Immature natural killer cell (primary cell): ENCODE results near the gene NUCKS1. TPM values are rescaled to one million over a fixed set of nuclear protein-coding genes. Genes with fewer than 3 reads are reported as not detected.

Experiments
- DNase-seq, 3 donors: peaks; one replicate each; pipeline ENCODE4 v3.0.0; 2022; ENCODE audit warnings: mixed read lengths in 1 of 3
- H3K27ac Mint-ChIP-seq, 6 donors: one replicate each; pipeline ENCODE4 v1.8.0; 2020; ENCODE audit warnings: mixed read lengths in 6 of 6, mild to moderate bottlenecking in 5 of 6, inconsistent platforms in 4 of 6, moderate library complexity in 3 of 6
- H3K27me3 Mint-ChIP-seq, 3 donors: one replicate each; pipeline ENCODE4 v1.8.0; 2020 to 2021; ENCODE audit warnings: low read depth in 3 of 3, mild to moderate bottlenecking in 3 of 3, mixed read lengths in 3 of 3, moderate library complexity in 3 of 3, inconsistent platforms in 1 of 3
- H3K36me3 Mint-ChIP-seq, 3 donors: one replicate each; pipeline ENCODE4 v1.8.0; 2020; ENCODE audit warnings: mixed read lengths in 3 of 3, inconsistent platforms in 2 of 3, mild to moderate bottlenecking in 2 of 3
- H3K4me1 Mint-ChIP-seq, 2 donors: one replicate each; pipeline ENCODE4 v1.8.0; 2020; ENCODE audit warnings: inconsistent platforms in 2 of 2, mild to moderate bottlenecking in 2 of 2, mixed read lengths in 2 of 2, moderate library complexity in 1 of 2
- H3K4me3 Mint-ChIP-seq, 5 donors: one replicate each; pipeline ENCODE4 v1.8.0; 2020; ENCODE audit warnings: mild to moderate bottlenecking in 5 of 5, mixed read lengths in 5 of 5, inconsistent platforms in 3 of 5, moderate library complexity in 3 of 5
- H3K9me3 Mint-ChIP-seq, 6 donors: one replicate each; pipeline ENCODE4 v1.8.0; 2020; ENCODE audit warnings: mild to moderate bottlenecking in 6 of 6, mixed read lengths in 6 of 6, inconsistent platforms in 4 of 6, moderate library complexity in 3 of 6
- polyA plus RNA-seq, 3 donors: library from polyadenylated mRNA; unstranded; fragments of 300-500 nt; fragmentation: Illumina TruSeq; gene quantifications; one replicate each; pipeline ENCODE4 v1.2.3, GENCODE V29; 2021

NUCKS1 gene
- polyA plus RNA-seq, 3 donors from 2014 or later = 7.8 to 20.3 (median 18.9) TPM

- Mint-ChIP-seq H3K4me1 (peaks cover 9 to 19% of the 10 kb centered on the region in 2 donors), H3K27ac (peak overlapping the region in 3 of 6 donors; percentile 0 to 72 (median 42)), H3K4me3 (no peak overlapping the region), H3K9me3 (no peaks in the 10 kb centered on the region), H3K36me3 (peaks cover 0 to 7% (median 0%) of the 10 kb centered on the region in 3 donors), H3K27me3 (peaks cover 0 to 2% (median 0%) of the 10 kb centered on the region in 3 donors)
- peak in 1 of 3 donors; percentile 8 for DNase-seq
These were observed 32.8 kb upstream of the NUCKS1 start for GRCh38 chr1:205782627-205783432.

- Mint-ChIP-seq H3K4me3 (no peak overlapping the region), H3K36me3 (peaks cover 0 to 4% (median 0%) of the 10 kb centered on the region in 3 donors), H3K9me3 (no peaks in the 10 kb centered on the region), H3K27me3 (peaks cover 1 to 6% (median 4%) of the 10 kb centered on the region in 3 donors), H3K27ac (peak overlapping the region in 1 of 6 donors; percentile 18), H3K4me1 (peaks cover 30 to 38% of the 10 kb centered on the region in 2 donors)
- DNase-seq = no peak
These were observed 30.4 kb upstream of the NUCKS1 start for GRCh38 chr1:205780335-205780734.

DNA sequence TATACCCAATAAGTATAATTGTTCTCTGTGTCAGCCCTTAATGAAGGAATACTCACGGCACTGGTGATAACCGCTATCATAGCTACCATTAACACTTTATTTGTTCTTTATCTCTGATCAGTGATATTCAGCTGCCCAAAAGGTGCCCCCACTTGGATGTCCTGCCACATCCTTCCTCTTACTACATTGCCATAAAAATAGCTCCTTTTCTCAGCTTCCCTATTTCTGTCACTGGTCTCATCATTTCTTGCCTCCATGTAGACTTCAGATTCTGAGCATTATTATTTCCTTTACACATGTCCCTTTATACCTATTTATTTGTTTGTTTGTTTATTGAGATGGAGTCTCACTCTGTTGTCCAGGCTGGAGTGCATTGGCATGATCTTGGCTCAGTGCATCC lies 28.0 kb upstream of the NUCKS1 start:
- H3K27me3 Mint-ChIP-seq = peaks cover 15 to 26% (median 18%) of the 10 kb centered on the region in 3 donors
- peaks cover 47 to 57% of the 10 kb centered on the region in 2 donors for H3K4me1 Mint-ChIP-seq

GRCh38 chr1:205775717-205776056 lies 25.7 kb upstream of the NUCKS1 start:
- peaks cover 17 to 26% (median 18%) of the 10 kb centered on the region in 3 donors for H3K27me3 Mint-ChIP-seq
- DNase-seq = peak in 1 of 3 donors; percentile 20
- H3K27ac Mint-ChIP-seq = peak overlapping the region; percentile 100
- peaks cover 70 to 75% of the 10 kb centered on the region in 2 donors for H3K4me1 Mint-ChIP-seq
- peaks cover 0 to 15% (median 10%) of the 10 kb centered on the region in 3 donors for H3K36me3 Mint-ChIP-seq
- no peaks in the 10 kb centered on the region for H3K9me3 Mint-ChIP-seq
- H3K4me3 Mint-ChIP-seq = peak overlapping the region; percentile 97 to 100 (median 99)

More for the DNA sequence above, 28.0 kb upstream of the NUCKS1 start:
- DNase-seq = no peak
- Mint-ChIP-seq H3K9me3 (no peaks in the 10 kb centered on the region), H3K36me3 (peaks cover 0 to 3% (median 0%) of the 10 kb centered on the region in 3 donors), H3K27ac (peak overlapping the region; percentile 76 to 100 (median 100)), H3K4me3 (no peak overlapping the region)

DNA sequence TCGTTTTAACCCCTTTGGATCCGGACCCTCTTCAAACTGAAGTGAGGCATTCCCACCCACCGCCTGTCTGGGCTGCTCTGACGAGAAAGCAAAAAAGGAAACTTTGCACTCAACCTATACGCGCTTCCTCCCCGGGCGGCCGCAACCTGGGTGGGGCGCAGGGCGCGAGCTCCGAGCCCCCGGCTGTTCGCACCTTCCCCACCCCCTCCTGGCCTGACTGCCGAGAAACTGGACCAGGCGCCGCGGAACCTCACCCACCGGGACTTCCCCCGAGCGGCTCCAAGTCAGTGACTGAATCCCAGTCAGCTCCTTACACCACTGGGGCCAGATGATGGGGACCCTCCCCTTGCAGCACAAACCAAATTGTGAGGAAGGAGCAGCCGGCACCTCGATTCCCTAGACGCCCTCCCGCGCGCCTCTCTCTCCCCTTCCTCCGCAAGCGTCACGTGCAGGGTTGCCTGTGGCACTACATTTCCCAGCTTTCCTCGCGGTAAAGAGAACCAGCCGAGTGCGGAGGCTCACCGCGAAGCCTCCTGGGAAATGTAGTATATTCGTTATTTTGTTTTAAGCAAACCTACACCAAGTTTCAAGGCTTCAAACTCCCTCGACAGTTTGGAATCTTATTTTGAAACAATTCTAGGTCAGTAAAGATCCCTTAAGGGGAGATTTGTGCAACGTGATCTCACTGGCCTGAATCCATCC lies 25.2 kb upstream of the NUCKS1 start, which contains the start of gene RAB29:
Gene RAB29 (minus strand): TSS at position 468 of the 702 bp plus-strand sequence. CDS start 526 bp downstream, outside the sequence.
- DNase-seq = peak; percentile 94 to 96 (median 94)
- Mint-ChIP-seq H3K4me3 (peak within 1 kb of the TSS; percentile 97 to 100 (median 99)), H3K27me3 (peaks cover 17 to 25% (median 18%) of the 10 kb centered on the region in 3 donors), H3K9me3 (no peaks in the 10 kb centered on the region), H3K27ac (peak within 1 kb of the TSS; percentile 100), H3K4me1 (peaks cover 74 to 80% of the 10 kb centered on the region in 2 donors), H3K36me3 (peaks cover under 1 to 16% (median 15%) of the 10 kb centered on the region in 3 donors)

DNA sequence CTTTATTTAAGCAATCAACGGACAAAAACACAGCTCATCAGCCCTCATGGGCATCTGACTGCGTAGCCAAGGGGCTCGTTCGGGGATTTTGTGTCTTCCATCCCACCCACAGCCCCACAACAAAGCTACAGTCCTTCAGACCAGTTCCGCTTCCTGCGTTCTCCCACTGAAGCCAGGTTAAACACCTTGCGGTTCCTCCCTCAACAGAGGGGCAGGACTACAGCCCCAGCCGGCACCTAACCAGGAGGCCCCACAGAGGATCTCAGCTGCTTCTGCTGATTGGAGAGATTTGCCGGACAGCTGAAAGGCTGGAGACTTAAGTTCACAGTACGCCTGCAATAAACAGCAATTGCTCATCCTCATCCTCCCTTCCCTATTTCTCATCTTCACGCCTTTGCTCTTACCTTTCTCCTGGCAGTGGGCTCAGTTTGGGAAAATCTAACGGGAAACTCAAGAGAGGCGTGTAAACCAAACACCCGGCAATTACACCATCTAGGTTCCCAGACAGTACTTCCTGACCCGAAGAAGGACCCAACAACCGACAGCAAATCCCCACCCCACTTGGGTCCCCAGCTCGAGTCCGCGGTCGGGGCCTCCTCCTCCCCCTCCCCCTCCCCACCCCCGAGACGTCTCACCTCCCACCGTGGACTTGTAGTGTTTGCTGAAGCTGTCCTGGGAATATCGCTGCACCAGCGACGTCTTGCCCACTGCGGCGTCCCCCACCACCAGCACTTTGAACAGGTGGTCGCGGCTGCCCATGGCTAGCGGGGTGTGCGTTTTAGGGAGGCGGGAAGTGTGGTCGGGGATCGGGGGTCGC lies 24.4 kb upstream of the NUCKS1 start:
- H3K27me3 Mint-ChIP-seq = peaks cover 17 to 25% (median 18%) of the 10 kb centered on the region in 3 donors
- peaks cover 4 to 23% (median 19%) of the 10 kb centered on the region in 3 donors for H3K36me3 Mint-ChIP-seq
- H3K4me1 Mint-ChIP-seq = peaks cover 74 to 86% of the 10 kb centered on the region in 2 donors

GRCh38 chr1:205772607-205773032 lies 22.6 kb upstream of the NUCKS1 start:
- Mint-ChIP-seq H3K9me3 (no peaks in the 10 kb centered on the region), H3K27ac (peak overlapping the region; percentile 100), H3K4me3 (peak overlapping the region; percentile 97 to 100 (median 99)), H3K4me1 (peaks cover 63 to 85% of the 10 kb centered on the region in 2 donors), H3K27me3 (peaks cover 17 to 25% (median 18%) of the 10 kb centered on the region in 3 donors), H3K36me3 (peaks cover 4 to 30% (median 19%) of the 10 kb centered on the region in 3 donors)
- peak in 1 of 3 donors; percentile 12 for DNase-seq

More for the DNA sequence above, 24.4 kb upstream of the NUCKS1 start:
- peak; percentile 55 to 65 (median 64) for DNase-seq
- H3K9me3 Mint-ChIP-seq = no peaks in the 10 kb centered on the region
- peak overlapping the region; percentile 100 for H3K27ac Mint-ChIP-seq
- peak overlapping the region; percentile 97 to 100 (median 99) for H3K4me3 Mint-ChIP-seq

GRCh38 chr1:205770618-205771017 lies 20.6 kb upstream of the NUCKS1 start:
- DNase-seq = no peak
- Mint-ChIP-seq H3K4me3 (peak overlapping the region in 3 of 5 donors; percentile 9 to 19 (median 15)), H3K4me1 (peaks cover 55 to 90% of the 10 kb centered on the region in 2 donors), H3K9me3 (no peaks in the 10 kb centered on the region), H3K36me3 (peaks cover 4 to 40% (median 19%) of the 10 kb centered on the region in 3 donors), H3K27me3 (peaks cover 17 to 23% (median 17%) of the 10 kb centered on the region in 3 donors), H3K27ac (peak overlapping the region; percentile 72 to 100 (median 100))

GRCh38 chr1:205769641-205770365 lies 19.8 kb upstream of the NUCKS1 start:
- H3K27ac Mint-ChIP-seq = peak overlapping the region; percentile 30 to 100 (median 100)
- H3K4me3 Mint-ChIP-seq = no peak overlapping the region
- H3K36me3 Mint-ChIP-seq = peaks cover 4 to 40% (median 19%) of the 10 kb centered on the region in 3 donors
- no peak for DNase-seq
- peaks cover 0 to 2% (median 0%) of the 10 kb centered on the region in 6 donors for H3K9me3 Mint-ChIP-seq
- H3K4me1 Mint-ChIP-seq = peaks cover 54 to 91% of the 10 kb centered on the region in 2 donors
- H3K27me3 Mint-ChIP-seq = peaks cover 9 to 15% (median 10%) of the 10 kb centered on the region in 3 donors

GRCh38 chr1:205767248-205767647 lies 17.3 kb upstream of the NUCKS1 start:
- Mint-ChIP-seq H3K36me3 (peaks cover 12 to 39% (median 14%) of the 10 kb centered on the region in 3 donors), H3K9me3 (peaks cover 0 to 2% (median 0%) of the 10 kb centered on the region in 6 donors), H3K4me3 (no peak overlapping the region), H3K27me3 (no peaks in the 10 kb centered on the region), H3K4me1 (peaks cover 35 to 83% of the 10 kb centered on the region in 2 donors), H3K27ac (peak overlapping the region in 5 of 6 donors; percentile 72 to 81 (median 75))
- no peak for DNase-seq

DNA sequence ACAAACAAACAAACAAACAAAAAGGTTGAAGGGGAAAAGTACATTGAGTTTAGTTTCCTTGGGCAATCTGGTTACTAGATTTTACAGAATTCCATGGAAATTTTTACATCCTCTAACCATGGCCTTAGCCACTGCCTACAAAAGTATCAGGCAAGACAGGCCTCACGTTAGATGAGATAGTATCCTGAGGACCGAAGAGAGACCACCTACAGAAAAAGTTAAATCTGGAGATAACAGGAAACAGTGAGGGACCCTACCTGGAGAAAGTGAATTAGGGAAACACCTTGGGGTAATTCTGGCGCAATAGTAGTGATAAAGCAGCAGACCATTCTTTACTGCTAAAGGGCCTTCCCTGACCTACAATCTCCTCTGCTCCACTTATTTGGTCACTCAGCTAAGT lies 16.6 kb upstream of the NUCKS1 start:
- H3K27ac Mint-ChIP-seq = peak overlapping the region; percentile 65 to 86 (median 81)
- no peak overlapping the region for H3K4me3 Mint-ChIP-seq

GRCh38 chr1:205766038-205766437 lies 16.1 kb upstream of the NUCKS1 start:
- Mint-ChIP-seq H3K27me3 (peaks cover 0 to 1% (median 0%) of the 10 kb centered on the region in 3 donors), H3K9me3 (peaks cover 0 to 2% (median 0%) of the 10 kb centered on the region in 6 donors), H3K27ac (peak overlapping the region; percentile 65 to 86 (median 81)), H3K4me3 (no peak overlapping the region), H3K4me1 (peaks cover 23 to 71% of the 10 kb centered on the region in 2 donors), H3K36me3 (peaks cover 4 to 39% (median 14%) of the 10 kb centered on the region in 3 donors)
- DNase-seq = no peak

More for the DNA sequence above, 16.6 kb upstream of the NUCKS1 start:
- peaks cover 0 to 2% (median 0%) of the 10 kb centered on the region in 6 donors for H3K9me3 Mint-ChIP-seq
- DNase-seq = no peak
- peaks cover 28 to 76% of the 10 kb centered on the region in 2 donors for H3K4me1 Mint-ChIP-seq
- H3K36me3 Mint-ChIP-seq = peaks cover 9 to 39% (median 14%) of the 10 kb centered on the region in 3 donors
- no peaks in the 10 kb centered on the region for H3K27me3 Mint-ChIP-seq
